ENCODE results near the gene KIAA0232.

Gene KIAA0232

GRCh38 chr4:6852582-6852981, 70.1 kb downstream of the KIAA0232 start:
- no peak for DNase-seq (ENCODE audit: low spot score)

GRCh38 chr4:6854098-6854744, 71.7 kb downstream of the KIAA0232 start:
- no peak for DNase-seq (ENCODE audit: low spot score)

- DNase-seq (ENCODE audit: low spot score): no peak
These were observed 73.3 kb downstream of the KIAA0232 start for GRCh38 chr4:6855692-6856297.

- no peak for DNase-seq (ENCODE audit: low spot score)
These were observed 73.9 kb downstream of the KIAA0232 start for GRCh38 chr4:6856391-6856790.

- DNase-seq (ENCODE audit: low spot score): no peak
These were observed 74.7 kb downstream of the KIAA0232 start for GRCh38 chr4:6857009-6857882.

GRCh38 chr4:6858997-6859396, 76.5 kb downstream of the KIAA0232 start:
- no peak for DNase-seq (ENCODE audit: low spot score)

GRCh38 chr4:6859543-6859942, 77.0 kb downstream of the KIAA0232 start:
- DNase-seq (ENCODE audit: low spot score): no peak

- DNase-seq (ENCODE audit: low spot score): no peak
These were observed 85.9 kb downstream of the KIAA0232 start for GRCh38 chr4:6868386-6868785.

- DNase-seq (ENCODE audit: low spot score): no peak
These were observed 87.4 kb downstream of the KIAA0232 start for GRCh38 chr4:6869944-6870343.

- DNase-seq (ENCODE audit: low spot score): no peak
These were observed 90.8 kb downstream of the KIAA0232 start for GRCh38 chr4:6873291-6873690.

GRCh38 chr4:6873792-6874461, 91.4 kb downstream of the KIAA0232 start:
- DNase-seq (ENCODE audit: low spot score): peak; percentile 64

GRCh38 chr4:6874981-6875380, 92.5 kb downstream of the KIAA0232 start:
- no peak for DNase-seq (ENCODE audit: low spot score)

- no peak for DNase-seq (ENCODE audit: low spot score)
These were observed 92.9 kb downstream of the KIAA0232 start for GRCh38 chr4:6875431-6875831.

- DNase-seq (ENCODE audit: low spot score): peak; percentile 73
These were observed 93.9 kb downstream of the KIAA0232 start for GRCh38 chr4:6876440-6876839.

- no peak for DNase-seq (ENCODE audit: low spot score)
These were observed 94.5 kb downstream of the KIAA0232 start for GRCh38 chr4:6877067-6877466.

GRCh38 chr4:6878451-6879059, 96.0 kb downstream of the KIAA0232 start:
- no peak for DNase-seq (ENCODE audit: low spot score)

GRCh38 chr4:6880691-6881090, 98.2 kb downstream of the KIAA0232 start:
- no peak for DNase-seq (ENCODE audit: low spot score)

- no peak for DNase-seq (ENCODE audit: low spot score)
These were observed 99.4 kb downstream of the KIAA0232 start for GRCh38 chr4:6881908-6882307.

GRCh38 chr4:6884341-6884870, 101.9 kb downstream of the KIAA0232 start:
- no peak for DNase-seq (ENCODE audit: low spot score)

GRCh38 chr4:6885953-6886557, 103.5 kb downstream of the KIAA0232 start:
- peak; percentile 79 for DNase-seq (ENCODE audit: low spot score)

GRCh38 chr4:6886886-6887285, 104.4 kb downstream of the KIAA0232 start:
- DNase-seq (ENCODE audit: low spot score): no peak
